Measurements from ENCODE around the gene ASTL. TPM values are rescaled to one million over a fixed set of nuclear protein-coding genes. Genes with fewer than 3 reads are reported as not detected.

The ASTL gene
- total RNA-seq, 1 donor from 2014 or later = not detected

DNA sequence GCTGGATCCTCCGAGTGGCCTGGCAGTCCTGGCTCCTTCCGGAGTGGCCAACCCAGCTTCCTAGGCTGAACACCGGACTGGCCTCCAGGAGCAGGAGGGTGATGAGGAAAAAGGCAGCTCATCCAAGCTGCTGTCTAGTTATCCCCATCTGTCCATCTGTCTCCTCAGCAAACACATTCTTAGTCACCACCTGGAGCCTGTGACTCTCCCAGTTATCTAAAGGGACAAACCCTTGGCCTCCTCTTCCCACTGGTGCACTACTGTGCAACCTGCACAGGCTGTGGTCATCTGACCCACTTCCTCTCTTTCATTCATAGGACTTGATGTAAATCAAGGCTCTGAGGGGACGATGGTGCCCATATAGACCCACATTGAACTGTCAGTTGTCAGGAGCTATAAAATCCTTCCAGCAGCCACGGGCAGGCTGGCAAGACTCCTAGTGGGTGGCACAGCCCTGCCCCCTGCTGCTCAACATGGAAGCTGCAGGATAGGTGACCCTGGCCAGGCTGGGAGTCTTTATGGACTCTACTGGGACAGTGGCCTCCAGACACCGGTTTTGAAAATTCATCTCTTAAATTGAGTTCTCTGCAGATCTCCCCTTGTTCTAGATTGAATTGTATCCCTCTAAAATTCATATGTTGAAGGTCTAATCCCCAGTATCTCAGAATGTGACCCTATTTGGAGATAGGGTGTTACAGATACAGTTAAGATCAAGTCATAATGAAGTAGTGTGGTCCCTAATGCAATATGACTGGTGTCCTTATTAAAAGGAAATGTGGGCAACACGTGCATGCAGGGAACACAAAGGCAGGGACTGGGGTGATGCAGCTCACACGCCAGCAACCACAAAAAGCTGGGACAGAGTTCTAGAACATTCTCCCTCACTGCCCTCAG is 36.2 kb upstream of the ASTL start:
- H3K27ac ChIP-seq = no peak overlapping the region
- no peaks in the 10 kb centered on the region for H3K27me3 ChIP-seq
- no peak overlapping the region for H3K4me3 ChIP-seq
- H3K9me3 ChIP-seq = no peaks in the 10 kb centered on the region
- no peaks in the 10 kb centered on the region for H3K4me1 ChIP-seq
- ATAC-seq = peak; percentile 99
- peak; percentile 88 for DNase-seq
- TF ChIP-seq, protein P1, sequence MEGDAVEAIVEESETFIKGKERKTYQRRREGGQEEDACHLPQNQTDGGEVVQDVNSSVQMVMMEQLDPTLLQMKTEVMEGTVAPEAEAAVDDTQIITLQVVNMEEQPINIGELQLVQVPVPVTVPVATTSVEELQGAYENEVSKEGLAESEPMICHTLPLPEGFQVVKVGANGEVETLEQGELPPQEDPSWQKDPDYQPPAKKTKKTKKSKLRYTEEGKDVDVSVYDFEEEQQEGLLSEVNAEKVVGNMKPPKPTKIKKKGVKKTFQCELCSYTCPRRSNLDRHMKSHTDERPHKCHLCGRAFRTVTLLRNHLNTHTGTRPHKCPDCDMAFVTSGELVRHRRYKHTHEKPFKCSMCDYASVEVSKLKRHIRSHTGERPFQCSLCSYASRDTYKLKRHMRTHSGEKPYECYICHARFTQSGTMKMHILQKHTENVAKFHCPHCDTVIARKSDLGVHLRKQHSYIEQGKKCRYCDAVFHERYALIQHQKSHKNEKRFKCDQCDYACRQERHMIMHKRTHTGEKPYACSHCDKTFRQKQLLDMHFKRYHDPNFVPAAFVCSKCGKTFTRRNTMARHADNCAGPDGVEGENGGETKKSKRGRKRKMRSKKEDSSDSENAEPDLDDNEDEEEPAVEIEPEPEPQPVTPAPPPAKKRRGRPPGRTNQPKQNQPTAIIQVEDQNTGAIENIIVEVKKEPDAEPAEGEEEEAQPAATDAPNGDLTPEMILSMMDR (IDR thresholded peaks at IDR 0.05) = peak; percentile 92
- no peaks in the 10 kb centered on the region for H3K36me3 ChIP-seq
- intact Hi-C loops (cut with DNase I) = no loop called here

DNA sequence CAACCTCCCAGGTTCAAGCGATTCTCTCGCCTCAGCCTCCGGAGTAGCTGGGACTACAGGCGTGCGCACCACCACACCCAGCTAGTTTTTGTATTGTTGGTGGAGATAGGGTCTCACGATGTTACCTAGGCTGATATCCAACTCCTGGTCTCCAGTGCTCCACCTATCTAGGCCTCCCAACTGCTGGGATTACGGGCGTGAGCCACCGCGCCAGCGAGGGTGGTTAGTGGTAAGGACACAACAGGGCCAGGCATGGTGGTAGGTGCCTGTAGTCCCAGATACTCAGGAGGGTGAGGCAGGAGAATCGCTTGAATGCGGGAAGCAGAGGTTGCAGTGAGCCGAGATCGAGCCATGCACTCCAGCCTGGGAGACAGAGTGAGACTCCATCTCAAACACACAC is 33.5 kb upstream of the ASTL start:
- Histone ChIP-seq H3K9me3 (no peaks in the 10 kb centered on the region), H3K4me1 (no peaks in the 10 kb centered on the region), H3K27ac (no peak overlapping the region), H3K4me3 (no peak overlapping the region), H3K27me3 (no peaks in the 10 kb centered on the region), H3K36me3 (no peaks in the 10 kb centered on the region)
- TF ChIP-seq, protein P1 (IDR thresholded peaks at IDR 0.05) = no peak
- intact Hi-C loops (cut with DNase I) = no loop called here
- ATAC-seq = no peak
- DNase-seq = no peak

DNA sequence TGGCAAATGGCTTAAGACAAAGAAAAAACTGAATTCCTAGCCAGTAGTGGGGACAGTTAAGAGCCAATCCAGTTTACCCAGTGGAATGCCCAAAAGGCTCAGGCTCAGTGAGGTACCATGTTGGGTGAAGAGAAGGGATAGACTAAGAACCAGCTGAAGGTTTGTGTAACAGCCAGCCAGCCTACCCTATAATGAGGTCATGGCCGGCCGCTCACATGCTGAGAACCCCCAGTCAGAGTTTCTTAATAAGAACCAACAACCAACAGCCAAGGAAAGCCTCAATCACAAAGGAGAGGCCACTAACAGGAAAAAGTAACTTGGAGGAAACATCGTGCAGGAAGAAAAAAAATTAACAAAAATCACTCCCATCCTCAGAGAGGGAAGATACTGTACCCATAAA is 32.3 kb upstream of the ASTL start:
- no peaks in the 10 kb centered on the region for H3K27me3 ChIP-seq
- H3K9me3 ChIP-seq = no peaks in the 10 kb centered on the region
- ATAC-seq (no peak), DNase-seq (no peak)
- H3K36me3 ChIP-seq = no peaks in the 10 kb centered on the region
- intact Hi-C loops (cut with DNase I) = no loop called here
- H3K27ac ChIP-seq = no peak overlapping the region
- no peaks in the 10 kb centered on the region for H3K4me1 ChIP-seq
- no peak overlapping the region for H3K4me3 ChIP-seq
- TF ChIP-seq, protein P1 (IDR thresholded peaks at IDR 0.05) = no peak

DNA sequence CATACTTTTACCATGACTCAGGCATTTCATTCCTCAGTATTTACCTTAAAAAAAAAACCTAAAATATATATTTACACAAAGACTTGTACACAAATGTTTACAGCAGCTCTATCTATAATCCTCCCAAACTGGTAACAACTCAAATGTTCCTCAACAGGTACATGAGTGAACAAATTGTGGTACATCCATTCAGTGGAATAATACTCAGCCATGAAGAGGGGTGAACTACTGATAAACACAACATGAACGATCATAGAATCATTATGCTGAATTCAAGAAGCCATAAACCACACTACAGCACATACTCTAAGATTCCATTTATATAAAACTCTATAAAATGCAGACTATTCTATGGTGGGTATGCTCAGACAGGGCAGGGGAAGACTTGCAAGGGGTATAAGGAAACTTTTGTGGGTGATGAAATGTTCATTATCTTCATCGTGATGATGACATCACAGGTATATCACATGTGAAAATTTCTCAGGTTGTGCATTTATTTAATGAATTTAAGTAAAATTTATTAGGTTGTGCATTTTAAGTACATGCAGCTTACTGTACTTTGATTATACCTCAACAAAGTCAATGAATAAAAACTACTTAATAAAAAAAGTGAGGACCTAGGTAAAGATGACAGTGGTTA is 31.7 kb upstream of the ASTL start:
- H3K9me3 ChIP-seq = no peaks in the 10 kb centered on the region
- no peak overlapping the region for H3K4me3 ChIP-seq
- no peaks in the 10 kb centered on the region for H3K4me1 ChIP-seq
- no peak overlapping the region for H3K27ac ChIP-seq
- DNase-seq = no peak
- ATAC-seq = no peak
- H3K36me3 ChIP-seq = no peaks in the 10 kb centered on the region
- TF ChIP-seq, protein P1 (IDR thresholded peaks at IDR 0.05) = no peak
- intact Hi-C loops (cut with DNase I) = no loop called here
- H3K27me3 ChIP-seq = no peaks in the 10 kb centered on the region

DNA sequence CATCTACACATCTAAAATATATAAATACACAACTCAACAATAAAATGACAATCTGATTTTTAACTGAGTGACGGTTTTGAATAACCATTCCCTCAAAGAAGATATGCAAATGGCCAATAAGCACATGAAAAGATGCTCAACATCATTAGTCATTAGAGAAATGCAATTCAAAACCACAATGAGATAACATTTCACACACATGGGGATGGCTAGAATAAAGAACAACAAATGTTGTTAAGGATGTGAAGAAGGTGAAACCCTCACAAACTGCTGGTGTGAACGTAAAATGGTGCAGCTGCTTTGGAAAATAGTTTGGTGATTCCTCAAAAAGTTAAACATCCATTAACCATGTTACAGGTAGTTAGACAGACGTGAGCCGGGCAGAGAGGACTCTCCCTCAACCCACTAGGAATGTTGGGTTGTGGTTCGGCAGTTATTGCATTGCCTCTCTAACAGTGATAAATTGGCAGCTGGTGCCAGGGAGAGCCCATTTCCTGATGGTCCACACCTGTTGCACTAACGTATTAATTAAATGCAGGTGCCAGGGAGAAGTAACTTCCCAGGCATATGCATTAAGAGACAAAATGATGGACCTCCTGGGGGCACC is 29.2 kb upstream of the ASTL start:
- DNase-seq = no peak
- Histone ChIP-seq H3K36me3 (no peaks in the 10 kb centered on the region), H3K27me3 (no peaks in the 10 kb centered on the region), H3K27ac (no peak overlapping the region), H3K4me1 (no peaks in the 10 kb centered on the region), H3K9me3 (no peaks in the 10 kb centered on the region), H3K4me3 (no peak overlapping the region)
- intact Hi-C loops (cut with DNase I) = no loop called here
- no peak for ATAC-seq
- TF ChIP-seq, protein P1 (IDR thresholded peaks at IDR 0.05) = no peak
